ENCODE results near the gene FZD2. TPM values are rescaled to one million over a fixed set of nuclear protein-coding genes. Genes with fewer than 3 reads are reported as not detected.
A peak's percentile ranks its signal among the peaks of the same experiment; 100 is the strongest.

Gene FZD2
- total and polyA plus RNA-seq, 2 of the 13 experiments (the other 11 are each of a cell fraction or from before 2014, with no cell fraction given) = 0.07 to 0.13 TPM

DNA sequence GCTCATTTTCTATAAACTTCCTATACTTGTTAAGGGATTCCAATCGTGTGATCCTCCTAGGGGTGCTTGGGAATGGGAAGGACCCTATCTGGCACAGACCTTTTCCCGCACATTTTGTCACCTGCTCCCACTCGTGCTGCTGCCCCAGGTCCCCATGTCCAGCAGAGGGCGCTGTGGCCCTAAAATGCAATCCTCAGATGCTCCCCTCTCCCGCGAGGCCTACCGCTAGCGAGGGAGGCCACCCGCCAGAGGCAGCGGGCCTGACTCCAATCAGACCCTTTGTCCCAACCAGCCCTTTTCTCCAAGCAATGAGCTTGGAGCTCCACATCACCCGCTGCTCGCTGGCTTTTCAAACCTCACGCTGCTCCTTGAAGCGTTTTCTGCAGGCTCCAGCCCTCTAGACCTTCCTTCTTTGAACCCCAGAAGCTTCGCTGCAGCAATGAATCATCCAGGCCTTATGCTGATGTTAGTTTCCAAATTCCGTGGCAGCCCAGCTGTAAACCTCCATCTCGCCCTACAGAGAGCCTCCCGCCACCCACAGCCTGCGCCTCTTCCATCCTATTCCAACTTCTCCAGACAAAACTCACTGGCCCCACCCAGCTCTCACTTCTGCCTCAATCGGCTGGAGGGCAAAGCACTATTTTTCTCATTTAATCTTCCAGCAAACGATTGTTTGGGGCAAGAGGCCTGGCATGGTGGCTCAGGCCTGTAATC lies 23.6 kb upstream of the FZD2 start (continued):
- TF ChIP-seq, protein P1, sequence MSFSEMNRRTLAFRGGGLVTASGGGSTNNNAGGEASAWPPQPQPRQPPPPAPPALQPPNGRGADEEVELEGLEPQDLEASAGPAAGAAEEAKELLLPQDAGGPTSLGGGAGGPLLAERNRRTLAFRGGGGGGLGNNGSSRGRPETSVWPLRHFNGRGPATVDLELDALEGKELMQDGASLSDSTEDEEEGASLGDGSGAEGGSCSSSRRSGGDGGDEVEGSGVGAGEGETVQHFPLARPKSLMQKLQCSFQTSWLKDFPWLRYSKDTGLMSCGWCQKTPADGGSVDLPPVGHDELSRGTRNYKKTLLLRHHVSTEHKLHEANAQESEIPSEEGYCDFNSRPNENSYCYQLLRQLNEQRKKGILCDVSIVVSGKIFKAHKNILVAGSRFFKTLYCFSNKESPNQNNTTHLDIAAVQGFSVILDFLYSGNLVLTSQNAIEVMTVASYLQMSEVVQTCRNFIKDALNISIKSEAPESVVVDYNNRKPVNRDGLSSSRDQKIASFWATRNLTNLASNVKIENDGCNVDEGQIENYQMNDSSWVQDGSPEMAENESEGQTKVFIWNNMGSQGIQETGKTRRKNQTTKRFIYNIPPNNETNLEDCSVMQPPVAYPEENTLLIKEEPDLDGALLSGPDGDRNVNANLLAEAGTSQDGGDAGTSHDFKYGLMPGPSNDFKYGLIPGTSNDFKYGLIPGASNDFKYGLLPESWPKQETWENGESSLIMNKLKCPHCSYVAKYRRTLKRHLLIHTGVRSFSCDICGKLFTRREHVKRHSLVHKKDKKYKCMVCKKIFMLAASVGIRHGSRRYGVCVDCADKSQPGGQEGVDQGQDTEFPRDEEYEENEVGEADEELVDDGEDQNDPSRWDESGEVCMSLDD (CRISPR knock-in tag; IDR thresholded peaks at IDR 0.05; ENCODE audit: borderline replicate concordance) = 0 out of 2 replicates have a peak, but pooled peaks have one; percentile 49
- TF ChIP-seq ZNF275 (CRISPR knock-in tag; IDR thresholded peaks at IDR 0.05; ENCODE audit: borderline replicate concordance) = 0 out of 2 replicates have a peak, but pooled peaks have one; percentile 51
- TF ChIP-seq, protein P2, sequence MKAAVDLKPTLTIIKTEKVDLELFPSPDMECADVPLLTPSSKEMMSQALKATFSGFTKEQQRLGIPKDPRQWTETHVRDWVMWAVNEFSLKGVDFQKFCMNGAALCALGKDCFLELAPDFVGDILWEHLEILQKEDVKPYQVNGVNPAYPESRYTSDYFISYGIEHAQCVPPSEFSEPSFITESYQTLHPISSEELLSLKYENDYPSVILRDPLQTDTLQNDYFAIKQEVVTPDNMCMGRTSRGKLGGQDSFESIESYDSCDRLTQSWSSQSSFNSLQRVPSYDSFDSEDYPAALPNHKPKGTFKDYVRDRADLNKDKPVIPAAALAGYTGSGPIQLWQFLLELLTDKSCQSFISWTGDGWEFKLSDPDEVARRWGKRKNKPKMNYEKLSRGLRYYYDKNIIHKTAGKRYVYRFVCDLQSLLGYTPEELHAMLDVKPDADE (CRISPR knock-in tag; IDR thresholded peaks at IDR 0.05) = no peak
- TF ChIP-seq RNF2 (conservative IDR thresholded peaks at IDR 0.05; ENCODE audit: low read depth) = no peak
- no peak for TF ChIP-seq MIER2 (CRISPR knock-in tag; IDR thresholded peaks at IDR 0.05)
- no peak for TF ChIP-seq SNAPC2 (CRISPR knock-in tag; IDR thresholded peaks at IDR 0.05)
- no peak for TF ChIP-seq TIGD3 (CRISPR knock-in tag; IDR thresholded peaks at IDR 0.05; ENCODE audit: borderline replicate concordance)
- peak; percentile 35; the same call in 1 of the 2 replicates for TF ChIP-seq FOXA3 (CRISPR knock-in tag; IDR thresholded peaks at IDR 0.05)
- TF ChIP-seq, protein P3, sequence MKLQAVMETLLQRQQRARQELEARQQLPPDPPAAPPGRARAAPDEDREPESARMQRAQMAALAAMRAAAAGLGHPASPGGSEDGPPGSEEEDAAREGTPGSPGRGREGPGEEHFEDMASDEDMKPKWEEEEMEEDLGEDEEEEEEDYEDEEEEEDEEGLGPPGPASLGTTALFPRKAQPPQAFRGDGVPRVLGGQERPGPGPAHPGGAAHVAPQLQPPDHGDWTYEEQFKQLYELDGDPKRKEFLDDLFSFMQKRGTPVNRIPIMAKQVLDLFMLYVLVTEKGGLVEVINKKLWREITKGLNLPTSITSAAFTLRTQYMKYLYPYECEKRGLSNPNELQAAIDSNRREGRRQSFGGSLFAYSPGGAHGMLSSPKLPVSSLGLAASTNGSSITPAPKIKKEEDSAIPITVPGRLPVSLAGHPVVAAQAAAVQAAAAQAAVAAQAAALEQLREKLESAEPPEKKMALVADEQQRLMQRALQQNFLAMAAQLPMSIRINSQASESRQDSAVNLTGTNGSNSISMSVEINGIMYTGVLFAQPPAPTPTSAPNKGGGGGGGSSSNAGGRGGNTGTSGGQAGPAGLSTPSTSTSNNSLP (IDR thresholded peaks at IDR 0.05; ENCODE audit: low read depth, low read length) = 0 out of 2 replicates have a peak, but pooled peaks have one; percentile 26
- peak; percentile 32 for TF ChIP-seq ZNF883 (CRISPR knock-in tag; IDR thresholded peaks at IDR 0.05; ENCODE audit: not compliant biosample characterization)
- TF ChIP-seq MEIS2 (CRISPR knock-in tag; IDR thresholded peaks at IDR 0.05) = no peak
- no peak; the same call in 1 of the 2 replicates for TF ChIP-seq ZNF83 (CRISPR knock-in tag; IDR thresholded peaks at IDR 0.05; ENCODE audit: borderline replicate concordance)
- TF ChIP-seq ZNF784 (CRISPR knock-in tag; IDR thresholded peaks at IDR 0.05; ENCODE audit: borderline replicate concordance) = peak; percentile 75; the same call in 1 of the 2 replicates
- no peak for TF ChIP-seq SAFB2 (CRISPR knock-in tag; IDR thresholded peaks at IDR 0.05; ENCODE audit: borderline replicate concordance, low read depth)
- peak; percentile 43; the same call in 1 of the 2 replicates for TF ChIP-seq SOX5 (CRISPR knock-in tag; IDR thresholded peaks at IDR 0.05; ENCODE audit: borderline replicate concordance)
- TF ChIP-seq ZBTB21 (CRISPR knock-in tag; IDR thresholded peaks at IDR 0.05) = no peak
- TF ChIP-seq SRSF9 (IDR thresholded peaks at IDR 0.05; ENCODE audit: borderline replicate concordance, insufficient read depth, low read depth, low read length, poor library complexity, severe bottlenecking) = no peak
- TF ChIP-seq NFE2L1 (CRISPR knock-in tag; IDR thresholded peaks at IDR 0.05; ENCODE audit: borderline replicate concordance) = no peak
